WERI-Rb-1 (cell line): Measurements from ENCODE around the gene PHC2.
A peak's percentile ranks its signal among the peaks of the same experiment; 100 is the strongest.

Experiments used
- DNase-seq: peaks from one replicate; pipeline ENCODE4 v3.0.0-alpha.2; 2020
- H3K27ac ChIP-seq: fragments of 250-450 bp; sonication (Bioruptor Pico); 2 replicates; pipeline ENCODE4 v1.5.1; 2020; ENCODE audit warnings: mild to moderate bottlenecking, moderate library complexity
- H3K27me3 ChIP-seq: fragments of 250-450 bp; sonication (Bioruptor Pico); 2 replicates; pipeline ENCODE4 v1.5.1; 2021; ENCODE audit warnings: mild to moderate bottlenecking, low read depth, moderate library complexity; ENCODE audit not compliant: insufficient read depth, severe bottlenecking
- H3K36me3 ChIP-seq: fragments of 250-450 bp; sonication (Bioruptor Pico); 2 replicates; pipeline ENCODE4 v1.5.1; 2020; ENCODE audit warnings: mild to moderate bottlenecking, moderate library complexity
- H3K4me3 ChIP-seq: 2 replicates; pipeline ENCODE4 v1.5.1; 2011; ENCODE audit warnings: low read depth, mild to moderate bottlenecking, control low read depth, low read length
- H3K9me3 ChIP-seq: fragments of 250-450 bp; sonication (Bioruptor Pico); 2 replicates; pipeline ENCODE4 v1.5.1; 2021; ENCODE audit warnings: mild to moderate bottlenecking, moderate library complexity; ENCODE audit not compliant: severe bottlenecking
- TF ChIP-seq, protein P1 (sequence below): IDR thresholded peaks from 2 replicates; pipeline ENCODE4 v1.5.1; 2011; ENCODE audit warnings: low read depth, mild to moderate bottlenecking, control low read depth, inconsistent platforms, low read length

PHC2 gene

DNA sequence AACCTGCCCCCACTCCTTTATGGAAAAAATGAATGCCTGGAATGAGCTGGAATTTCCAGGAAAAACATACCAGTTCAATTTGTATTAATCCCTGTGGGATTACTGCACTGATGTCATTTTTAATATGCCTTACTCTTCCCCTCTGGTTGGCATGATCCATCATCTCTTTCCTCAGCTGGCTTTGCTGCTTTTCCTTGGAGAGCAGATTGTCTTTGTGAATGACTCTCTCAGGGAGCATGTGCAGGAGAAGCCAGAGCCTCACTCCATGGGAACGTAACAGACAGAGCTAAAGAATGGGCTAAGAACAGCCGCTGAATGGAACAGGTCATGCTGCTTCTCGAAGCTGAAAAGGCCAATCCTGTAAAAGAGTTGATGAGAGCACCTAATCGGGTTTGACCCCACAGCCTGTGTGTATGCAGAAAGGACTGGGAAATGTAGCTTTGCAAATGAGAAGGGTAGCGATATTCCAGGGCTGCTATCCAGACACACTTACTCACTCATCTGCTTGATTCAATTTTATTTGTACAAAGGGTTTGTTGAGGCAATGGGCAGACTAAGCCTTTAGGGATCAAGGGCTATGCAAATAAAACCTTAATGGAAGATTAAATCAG lies 20.7 kb downstream of the PHC2 start:
- H3K27ac ChIP-seq, result peak overlapping the region; percentile 35
- no peaks in the 10 kb centered on the region for H3K9me3 ChIP-seq
- TF ChIP-seq, protein P1, sequence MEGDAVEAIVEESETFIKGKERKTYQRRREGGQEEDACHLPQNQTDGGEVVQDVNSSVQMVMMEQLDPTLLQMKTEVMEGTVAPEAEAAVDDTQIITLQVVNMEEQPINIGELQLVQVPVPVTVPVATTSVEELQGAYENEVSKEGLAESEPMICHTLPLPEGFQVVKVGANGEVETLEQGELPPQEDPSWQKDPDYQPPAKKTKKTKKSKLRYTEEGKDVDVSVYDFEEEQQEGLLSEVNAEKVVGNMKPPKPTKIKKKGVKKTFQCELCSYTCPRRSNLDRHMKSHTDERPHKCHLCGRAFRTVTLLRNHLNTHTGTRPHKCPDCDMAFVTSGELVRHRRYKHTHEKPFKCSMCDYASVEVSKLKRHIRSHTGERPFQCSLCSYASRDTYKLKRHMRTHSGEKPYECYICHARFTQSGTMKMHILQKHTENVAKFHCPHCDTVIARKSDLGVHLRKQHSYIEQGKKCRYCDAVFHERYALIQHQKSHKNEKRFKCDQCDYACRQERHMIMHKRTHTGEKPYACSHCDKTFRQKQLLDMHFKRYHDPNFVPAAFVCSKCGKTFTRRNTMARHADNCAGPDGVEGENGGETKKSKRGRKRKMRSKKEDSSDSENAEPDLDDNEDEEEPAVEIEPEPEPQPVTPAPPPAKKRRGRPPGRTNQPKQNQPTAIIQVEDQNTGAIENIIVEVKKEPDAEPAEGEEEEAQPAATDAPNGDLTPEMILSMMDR, result no peak
- peak; percentile 43 for DNase-seq
- 0 out of 2 replicates have a peak overlapping the region, but pooled peaks have one; percentile 7 for H3K4me3 ChIP-seq
- no peaks in the 10 kb centered on the region for H3K27me3 ChIP-seq
- no peaks in the 10 kb centered on the region for H3K36me3 ChIP-seq

DNA sequence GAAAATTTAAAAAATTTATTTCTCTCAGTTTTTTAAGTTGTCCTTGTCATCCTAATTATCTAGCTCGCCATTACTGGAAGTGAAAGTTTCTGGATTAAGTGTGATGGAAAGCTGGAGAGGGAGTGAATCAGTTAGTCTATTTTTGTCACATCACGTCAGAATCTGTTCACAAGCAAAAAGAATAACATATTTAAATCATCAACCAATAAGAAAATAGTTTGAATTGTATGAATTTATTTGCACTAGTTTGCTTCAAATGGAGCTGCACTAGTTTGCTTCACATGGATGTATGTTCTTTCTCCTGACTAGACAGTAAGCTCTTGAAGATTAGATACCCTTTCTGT lies 22.8 kb downstream of the PHC2 start:
- Histone ChIP-seq H3K27ac (no peak overlapping the region), H3K9me3 (no peaks in the 10 kb centered on the region), H3K27me3 (no peaks in the 10 kb centered on the region), H3K4me3 (no peak overlapping the region), H3K36me3 (no peaks in the 10 kb centered on the region)
- DNase-seq, result no peak
- TF ChIP-seq, protein P1, result no peak

DNA sequence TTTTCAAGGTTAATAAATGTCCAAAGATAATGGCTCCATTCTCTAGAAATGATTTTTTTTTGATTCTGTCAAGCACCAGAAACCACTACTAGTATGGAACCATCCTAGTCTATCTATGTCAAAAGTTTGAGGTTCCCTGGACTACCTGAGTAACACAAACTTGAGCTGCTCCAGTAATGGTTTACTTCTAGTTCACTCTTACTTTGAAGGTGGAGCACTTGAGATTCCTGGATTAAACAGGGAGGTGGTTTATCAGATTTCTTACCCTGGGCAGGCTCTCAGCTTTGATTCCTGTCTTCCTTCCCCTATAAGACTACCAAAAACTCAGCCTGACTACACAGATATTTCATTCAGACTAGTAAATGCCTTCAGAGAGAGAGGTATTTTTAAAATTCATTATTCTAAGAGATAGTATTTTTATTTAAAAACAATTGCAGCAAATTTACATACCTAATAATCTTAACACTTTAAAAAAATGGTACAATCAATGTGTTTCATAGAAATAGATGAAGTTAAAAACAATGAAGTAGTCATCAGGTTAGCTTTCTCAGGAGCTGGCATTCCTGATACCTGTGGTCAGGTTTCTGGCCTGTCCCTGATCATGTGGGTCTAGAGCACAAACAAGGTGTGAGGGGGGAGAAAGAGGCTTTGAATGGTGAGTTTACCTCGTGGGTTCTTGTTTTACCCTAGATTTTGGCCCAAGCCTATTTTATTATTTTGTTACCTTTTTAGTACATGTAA lies 23.4 kb downstream of the PHC2 start:
- TF ChIP-seq, protein P1, result no peak
- Histone ChIP-seq H3K27ac (no peak overlapping the region), H3K36me3 (no peaks in the 10 kb centered on the region), H3K9me3 (no peaks in the 10 kb centered on the region), H3K27me3 (no peaks in the 10 kb centered on the region), H3K4me3 (no peak overlapping the region)
- no peak for DNase-seq

DNA sequence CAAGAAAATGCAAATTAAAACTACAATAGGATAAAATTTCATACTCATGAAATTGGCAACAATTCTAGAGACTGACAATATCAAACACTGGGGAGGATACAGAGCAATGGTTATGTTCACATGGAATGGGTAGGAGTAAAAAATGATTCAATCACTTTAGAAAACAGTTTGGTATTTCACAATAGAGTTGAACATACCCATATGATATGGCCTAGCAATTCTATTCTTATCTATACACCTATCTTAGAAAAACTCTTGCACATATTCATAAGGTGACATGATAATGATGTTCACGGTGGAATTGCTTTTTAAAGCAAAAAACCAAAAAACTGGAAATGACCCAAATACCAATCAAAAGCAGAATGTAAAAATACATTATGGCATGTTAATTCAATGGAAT lies 28.7 kb downstream of the PHC2 start:
- TF ChIP-seq, protein P1, result no peak
- no peak overlapping the region for H3K4me3 ChIP-seq
- DNase-seq, result no peak
- no peaks in the 10 kb centered on the region for H3K36me3 ChIP-seq
- H3K27ac ChIP-seq, result no peak overlapping the region
- H3K27me3 ChIP-seq, result no peaks in the 10 kb centered on the region
- H3K9me3 ChIP-seq, result no peaks in the 10 kb centered on the region

DNA sequence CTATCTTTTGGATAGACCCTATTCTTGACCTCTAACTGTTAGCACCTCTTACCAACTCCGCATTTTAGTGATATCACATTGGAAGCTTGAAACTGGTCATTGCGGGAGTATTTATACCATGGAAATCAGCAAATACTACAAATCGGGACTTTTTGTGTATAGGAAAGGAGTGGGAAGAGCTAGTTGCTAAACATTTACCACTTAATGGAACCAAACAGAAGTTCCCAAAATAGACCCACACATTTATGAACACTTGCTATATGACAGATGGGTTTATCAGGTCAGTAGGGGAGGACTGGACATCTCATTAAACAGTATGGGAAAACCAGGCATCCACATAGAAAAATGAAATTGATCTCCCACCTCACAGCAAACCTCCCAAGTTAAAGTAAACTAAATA lies 29.4 kb downstream of the PHC2 start:
- no peak overlapping the region for H3K27ac ChIP-seq
- DNase-seq, result no peak
- H3K27me3 ChIP-seq, result no peaks in the 10 kb centered on the region
- TF ChIP-seq, protein P1, result no peak
- H3K36me3 ChIP-seq, result no peaks in the 10 kb centered on the region
- H3K4me3 ChIP-seq, result no peak overlapping the region
- no peaks in the 10 kb centered on the region for H3K9me3 ChIP-seq
